ACHN (cell line): ENCODE results near the gene SDC3.

Experiments
- DNase-seq: peaks from one replicate; pipeline ENCODE4 v3.0.0-alpha.2; 2015
- in situ Hi-C: cut with HindIII; loops from 2 replicates; pipeline ENCODE4 v1.10.0; 2017; ENCODE audit warnings: low sequenced_read_pairs, low pct_ligation_motif_present, low pct_unique_long_range_greater_than_20kb

Gene SDC3

GRCh38 chr1:30929944-30930525 lies 21.5 kb upstream of the SDC3 start:
- no peak for DNase-seq
- in situ Hi-C loops: no loop called here

- in situ Hi-C loops: no loop called here
- DNase-seq: peak; percentile 48
Observed at GRCh38 chr1:30929135-30929889, 20.8 kb upstream of the SDC3 start.

- DNase-seq: no peak
- in situ Hi-C loops: no loop called here
Observed at GRCh38 chr1:30928789-30929134, 20.2 kb upstream of the SDC3 start.

GRCh38 chr1:30928171-30928570 lies 19.6 kb upstream of the SDC3 start:
- in situ Hi-C loops: no loop called here
- no peak for DNase-seq

GRCh38 chr1:30927448-30927847 lies 18.9 kb upstream of the SDC3 start:
- DNase-seq: no peak
- in situ Hi-C loops: no loop called here

- in situ Hi-C loops: loop anchor here (25.0 kb wide), 1 partner anchor 111 kb away; no protein-coding TSS in a partner anchor
- DNase-seq: no peak
Observed at GRCh38 chr1:30923597-30923996, 15.0 kb upstream of the SDC3 start.

- in situ Hi-C loops: loop anchor here (25.0 kb wide), 1 partner anchor 109 kb away; no protein-coding TSS in a partner anchor
- no peak for DNase-seq
Observed at GRCh38 chr1:30920827-30921226, 12.3 kb upstream of the SDC3 start.

- in situ Hi-C loops: loop anchor here (25.0 kb wide), 1 partner anchor 107 kb away; no protein-coding TSS in a partner anchor
- peak; percentile 29 for DNase-seq
Observed at GRCh38 chr1:30919025-30919881, 10.7 kb upstream of the SDC3 start.

GRCh38 chr1:30916296-30916695 lies 7.7 kb upstream of the SDC3 start:
- DNase-seq: no peak
- in situ Hi-C loops: loop anchor here (25.0 kb wide), 1 partner anchor 104 kb away; no protein-coding TSS in a partner anchor

GRCh38 chr1:30915491-30916230 lies 7.1 kb upstream of the SDC3 start:
- in situ Hi-C loops: loop anchor here (25.0 kb wide), 1 partner anchor 103 kb away; no protein-coding TSS in a partner anchor
- no peak for DNase-seq

GRCh38 chr1:30914931-30915330 lies 6.4 kb upstream of the SDC3 start:
- in situ Hi-C loops: loop anchor here (25.0 kb wide), 1 partner anchor 103 kb away; no protein-coding TSS in a partner anchor
- DNase-seq: no peak

GRCh38 chr1:30914587-30914922 lies 6.0 kb upstream of the SDC3 start:
- no peak for DNase-seq
- in situ Hi-C loops: loop anchor here (25.0 kb wide), 1 partner anchor 102 kb away; no protein-coding TSS in a partner anchor

GRCh38 chr1:30912913-30913652 lies 4.5 kb upstream of the SDC3 start:
- in situ Hi-C loops: loop anchor here (25.0 kb wide), 1 partner anchor 101 kb away; no protein-coding TSS in a partner anchor
- DNase-seq: no peak

- in situ Hi-C loops: loop anchor here (25.0 kb wide), 1 partner anchor 100 kb away; no protein-coding TSS in a partner anchor
Observed at GRCh38 chr1:30912224-30912623, 3.7 kb upstream of the SDC3 start.

GRCh38 chr1:30911059-30911954 lies 2.7 kb upstream of the SDC3 start:
- in situ Hi-C loops: loop anchor here (25.0 kb wide), 1 partner anchor 99 kb away; no protein-coding TSS in a partner anchor

More at GRCh38 chr1:30912224-30912623, 3.7 kb upstream of the SDC3 start:
- no peak for DNase-seq

GRCh38 chr1:30909365-30910068 lies 959 bp upstream of the SDC3 start:
- DNase-seq: peak; percentile 20
- in situ Hi-C loops: loop anchor here (25.0 kb wide), 1 partner anchor 97 kb away; no protein-coding TSS in a partner anchor

More at GRCh38 chr1:30911059-30911954, 2.7 kb upstream of the SDC3 start:
- DNase-seq: peak; percentile 73
